Sigmoid colon (tissue), 7 donors: ENCODE data around the gene PHGDH. TPM values are rescaled to one million over a fixed set of nuclear protein-coding genes. Genes with fewer than 3 reads are reported as not detected.
A peak's percentile ranks its signal among the peaks of the same experiment; 100 is the strongest.

Experiments used
- DNase-seq: peaks from one replicate; pipeline ENCODE4 v3.0.0-alpha.2; 2019
- H3K27ac ChIP-seq, 4 donors: fragments of 200-600 bp; sonication (generic); one replicate each; pipeline ENCODE4 v1.5.1; 2016 to 2019; ENCODE audit warnings: mild to moderate bottlenecking in 1 of 4
- H3K27me3 ChIP-seq, 3 donors: fragments of 200-600 bp; sonication (generic); one replicate each; pipeline ENCODE4 v1.5.1; 2019; ENCODE audit warnings: mild to moderate bottlenecking in 1 of 3
- H3K36me3 ChIP-seq, 4 donors: fragments of 200-600 bp; sonication (generic); one replicate each; pipeline ENCODE4 v1.5.1; 2016 to 2019
- H3K4me1 ChIP-seq, 4 donors: fragments of 200-600 bp; sonication (generic); one replicate each; pipeline ENCODE4 v1.5.1; 2017 to 2019
- H3K4me3 ChIP-seq, 4 donors: fragments of 200-600 bp; sonication (generic); one replicate each; pipeline ENCODE4 v1.5.1; 2017 to 2019; ENCODE audit warnings: mild to moderate bottlenecking in 2 of 4, moderate library complexity in 1 of 4
- H3K9me3 ChIP-seq, 4 donors: fragments of 200-600 bp in 3 of 4; sonication (generic) in 3 of 4; one replicate each; pipeline versions ENCODE4 v1.5.1 to v1.6.1; 2013 to 2019
- CTCF ChIP-seq, 4 experiments: fragments of 450-650 bp in 3 of 4; fragments of 200-600 bp in 1 of 4; IDR thresholded peaks; one replicate each; pipeline ENCODE4 v1.5.1; 2016 to 2019; ENCODE audit warnings: antibody characterized with exemption in 4 of 4, mild to moderate bottlenecking in 3 of 4, moderate library complexity in 2 of 4
- EP300 ChIP-seq, 4 donors: sonication (generic); formaldehyde crosslinking; IDR thresholded peaks; one replicate each; pipeline ENCODE4 v1.6.1; 2017; ENCODE audit warnings: antibody characterized with exemption in 4 of 4
- POLR2A ChIP-seq, 2 donors: fragments of 450-650 bp; IDR thresholded peaks; one replicate each; pipeline ENCODE4 v1.6.1; 2016; ENCODE audit warnings: antibody characterized with exemption in 2 of 2, mild to moderate bottlenecking in 2 of 2, moderate library complexity in 2 of 2
- POLR2AphosphoS5 ChIP-seq, 4 donors: sonication (generic); formaldehyde crosslinking; IDR thresholded peaks; one replicate each; pipeline ENCODE4 v1.6.1; 2017; ENCODE audit warnings: antibody characterized with exemption in 4 of 4
- WGBS, 2 donors: extraction: QIAGEN DNeasy Blood & Tissue Kit; methylation state at CpG; one replicate each; pipeline ENCODE4 v1.1.7; 2013; 5-methylcytosine and 5-hydroxymethylcytosine counted together
- intact Hi-C: fragments of 100-400 bp; cut with DNase I; formaldehyde crosslinking; loops from one replicate; pipeline ENCODE4 v1.15.1; 2023
- polyA plus RNA-seq, 3 donors: library from polyadenylated mRNA; stranded (reverse); fragments of 200-250 nt; gene quantifications; one replicate each; pipeline ENCODE4 v1.2.3, GENCODE V29; 2013
- total RNA-seq, 4 donors: library from RNA; depleted of rRNA; stranded (reverse); fragments of >200 nt; gene quantifications; one replicate each; pipeline ENCODE4 v1.1.0, GENCODE V29; 2016
- donor health status: healthy with polysubstance abuse.
- donor health status: Bipolar disorder and iron deficiency.
- donor health status: healthy.

Gene PHGDH
- total and polyA plus RNA-seq, 7 donors, result 3.9 to 37.7 (median 22.0) TPM

- WGBS, 2 donors, result 78 to 95% methylated on average over 6 of the region's 6 CpGs
- Histone ChIP-seq H3K36me3 (no peaks in the 10 kb centered on the region), H3K9me3 (no peaks in the 10 kb centered on the region), H3K27ac (peak overlapping the region; percentile 78 to 89 (median 82)), H3K4me1 (peaks cover 0 to 30% (median 19%) of the 10 kb centered on the region in 4 donors), H3K27me3 (no peaks in the 10 kb centered on the region), H3K4me3 (peak overlapping the region in 1 of 4 donors; percentile 72)
- DNase-seq, result no peak
- no peak for TF ChIP-seq POLR2A (IDR thresholded peaks at IDR 0.05)
- no peak for TF ChIP-seq EP300 (IDR thresholded peaks at IDR 0.05)
- no peak for TF ChIP-seq POLR2AphosphoS5 (IDR thresholded peaks at IDR 0.05)
- intact Hi-C loops, result loop anchor here (2.0 to 5.0 kb wide), 2 partner anchors 39 to 387 kb away; no protein-coding TSS in a partner anchor
Measured at GRCh38 chr1:119713749-119714456, 2.2 kb downstream of the PHGDH start.

DNA sequence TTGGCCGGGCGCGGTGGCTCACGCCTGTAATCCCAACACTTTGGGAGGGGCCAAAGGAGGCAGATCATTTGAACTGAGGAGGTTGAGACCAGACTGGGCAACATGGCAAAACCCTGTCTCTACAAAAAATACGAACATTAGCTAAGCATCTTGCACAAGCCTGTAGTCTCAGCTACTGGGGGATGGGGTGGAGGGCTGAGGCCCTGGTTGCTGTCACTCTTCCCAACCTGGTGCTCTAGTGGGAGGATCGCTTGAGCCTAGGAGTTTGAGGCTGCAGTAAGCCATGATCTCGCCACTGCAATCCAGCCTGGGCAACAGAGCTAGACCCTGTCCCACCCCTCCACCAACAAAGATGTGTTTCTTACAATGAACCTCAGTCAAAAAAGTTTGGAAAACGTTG is 2.8 kb downstream of the PHGDH start:
- no peaks in the 10 kb centered on the region for H3K36me3 ChIP-seq
- H3K4me1 ChIP-seq, result peaks cover 0 to 30% (median 19%) of the 10 kb centered on the region in 4 donors
- TF ChIP-seq POLR2A (IDR thresholded peaks at IDR 0.05) (no peak), CTCF (IDR thresholded peaks at IDR 0.05) (no peak), POLR2AphosphoS5 (IDR thresholded peaks at IDR 0.05) (no peak), EP300 (IDR thresholded peaks at IDR 0.05) (no peak)
- 86 to 91% methylated on average over 8 of the region's 8 CpGs for WGBS, 2 donors
- no peaks in the 10 kb centered on the region for H3K27me3 ChIP-seq
- no peak overlapping the region for H3K4me3 ChIP-seq
- DNase-seq, result no peak
- intact Hi-C loops, result loop anchor here (5.0 kb wide), 1 partner anchor 387 kb away; no protein-coding TSS in a partner anchor
- H3K27ac ChIP-seq, result peak overlapping the region in 3 of 4 donors; percentile 78 to 89 (median 84)
- no peaks in the 10 kb centered on the region for H3K9me3 ChIP-seq

DNA sequence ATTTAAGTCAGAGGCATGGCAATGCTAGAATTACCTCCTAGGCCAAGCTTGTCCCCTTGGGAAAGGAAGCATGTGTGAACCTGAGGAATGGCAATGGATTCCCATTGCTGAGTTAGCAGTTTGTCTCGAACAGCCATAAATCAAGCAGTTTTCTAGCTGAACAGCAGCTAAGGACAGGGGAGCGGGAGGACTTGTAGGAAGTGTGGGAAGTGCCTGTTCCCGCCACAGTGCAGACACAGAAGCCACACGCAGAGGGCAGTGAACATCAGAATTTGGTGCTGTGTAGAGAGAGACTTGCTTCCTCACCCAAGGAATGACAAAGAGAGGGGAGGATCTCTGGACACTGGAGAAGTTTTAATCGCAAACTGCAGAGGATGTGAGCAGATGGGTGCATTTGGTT is 3.8 kb downstream of the PHGDH start:
- TF ChIP-seq EP300 (IDR thresholded peaks at IDR 0.05), result no peak
- TF ChIP-seq CTCF (IDR thresholded peaks at IDR 0.05), result no peak
- TF ChIP-seq POLR2AphosphoS5 (IDR thresholded peaks at IDR 0.05), result no peak
- no peak for TF ChIP-seq POLR2A (IDR thresholded peaks at IDR 0.05)
- no peak overlapping the region for H3K4me3 ChIP-seq
- H3K36me3 ChIP-seq, result no peaks in the 10 kb centered on the region
- H3K27me3 ChIP-seq, result no peaks in the 10 kb centered on the region
- peaks cover 0 to 30% (median 19%) of the 10 kb centered on the region in 4 donors for H3K4me1 ChIP-seq
- H3K9me3 ChIP-seq, result no peaks in the 10 kb centered on the region
- no peak for DNase-seq
- no peak overlapping the region for H3K27ac ChIP-seq
- intact Hi-C loops, result no loop called here
- 56 to 82% methylated on average over 5 of the region's 5 CpGs for WGBS, 2 donors

DNA sequence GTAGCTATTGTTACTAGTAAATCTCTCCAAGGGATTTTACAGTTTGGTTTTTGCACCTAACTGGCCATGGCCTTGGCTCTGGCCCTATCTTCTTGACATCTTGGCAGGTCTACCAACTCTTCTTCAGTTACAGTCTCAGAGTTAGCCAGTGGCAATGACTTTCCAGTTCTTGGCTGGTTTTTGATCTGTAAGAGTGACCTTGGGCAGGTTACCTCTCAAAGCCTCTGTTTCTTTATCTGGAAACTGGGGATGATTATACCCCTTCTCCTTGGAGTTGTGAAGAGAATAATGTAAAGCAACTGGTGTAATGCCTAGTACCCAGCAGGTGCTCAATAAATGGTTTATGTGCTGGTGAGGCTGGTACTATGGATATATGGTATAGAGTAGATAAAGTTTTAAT is 6.7 kb downstream of the PHGDH start:
- H3K4me1 ChIP-seq, result peaks cover 0 to 13% (median 11%) of the 10 kb centered on the region in 4 donors
- peaks cover 0 to 16% (median under 1%) of the 10 kb centered on the region in 4 donors for H3K36me3 ChIP-seq
- H3K4me3 ChIP-seq, result no peak overlapping the region
- intact Hi-C loops, result no loop called here
- TF ChIP-seq POLR2AphosphoS5 (IDR thresholded peaks at IDR 0.05), result no peak
- no peak for TF ChIP-seq EP300 (IDR thresholded peaks at IDR 0.05)
- TF ChIP-seq POLR2A (IDR thresholded peaks at IDR 0.05), result no peak
- no peak for TF ChIP-seq CTCF (IDR thresholded peaks at IDR 0.05)
- no peaks in the 10 kb centered on the region for H3K27me3 ChIP-seq
- no peaks in the 10 kb centered on the region for H3K9me3 ChIP-seq
- H3K27ac ChIP-seq, result no peak overlapping the region
- no peak for DNase-seq

GRCh38 chr1:119718972-119719371 is 7.2 kb downstream of the PHGDH start:
- H3K36me3 ChIP-seq, result peaks cover 0 to 22% (median 3%) of the 10 kb centered on the region in 4 donors
- H3K27me3 ChIP-seq, result no peaks in the 10 kb centered on the region
- intact Hi-C loops, result no loop called here
- H3K4me1 ChIP-seq, result peaks cover 0 to 8% (median 5%) of the 10 kb centered on the region in 4 donors
- H3K27ac ChIP-seq, result no peak overlapping the region
- 26 to 75% methylated on average over 3 of the region's 3 CpGs for WGBS, 2 donors
- H3K9me3 ChIP-seq, result no peaks in the 10 kb centered on the region
- H3K4me3 ChIP-seq, result no peak overlapping the region
- TF ChIP-seq EP300 (IDR thresholded peaks at IDR 0.05) (no peak), CTCF (IDR thresholded peaks at IDR 0.05) (no peak), POLR2A (IDR thresholded peaks at IDR 0.05) (no peak), POLR2AphosphoS5 (IDR thresholded peaks at IDR 0.05) (no peak)
- no peak for DNase-seq
